ENCODE data around the gene BLOC1S4.

- no peak for TF ChIP-seq EZH2 (IDR thresholded peaks at IDR 0.05; ENCODE audit: insufficient read depth, poor library complexity, severe bottlenecking)
- TF ChIP-seq EZH2phosphoT487 (IDR thresholded peaks at IDR 0.05; ENCODE audit: insufficient read depth, low read depth) = no peak
Observed at GRCh38 chr4:6716958-6717655, 1.1 kb downstream of the BLOC1S4 start.

All from GM23248 (cell line).